ENCODE data around the gene USP32. TPM values are rescaled to one million over a fixed set of nuclear protein-coding genes. Genes with fewer than 3 reads are reported as not detected.
"Not testable (repeated sequence)": the region's sequence is repeated elsewhere in the genome, so short reads cannot be mapped to it uniquely, and the experiment has no call there.

Gene USP32
- total and polyA plus RNA-seq, 2 donors (not counting 3 experiments of a cell fraction or from before 2014, with no cell fraction given), result 15.7 to 52.9 TPM

DNA sequence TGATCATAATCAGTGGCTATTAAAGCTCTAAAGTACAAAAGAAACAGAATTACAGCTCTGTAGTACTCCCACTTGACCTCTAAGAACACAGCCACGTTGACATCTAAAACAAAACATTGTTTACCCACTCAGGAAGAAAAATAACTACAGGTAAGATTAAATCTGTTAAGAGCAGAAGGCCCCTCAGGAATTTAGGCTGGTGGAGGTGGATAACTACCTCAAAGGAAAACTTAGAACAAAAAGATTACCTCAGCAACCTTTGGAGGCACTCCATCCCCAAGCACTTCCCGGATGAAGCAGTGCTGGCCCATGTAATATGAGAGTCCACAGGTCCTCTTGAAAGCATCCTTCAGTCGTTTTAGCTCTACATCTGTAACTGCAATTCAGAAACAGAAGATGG, 46.7 kb downstream of the USP32 start:
- Histone ChIP-seq H3K9me1 (replicated peaks; ENCODE audit: control insufficient read depth, extremely low read depth, insufficient read depth, low read length) (peaks cover under 1% of the 10 kb centered on the region), H3K27me3 (ENCODE audit: control insufficient read depth in 2 of 2, insufficient read depth in 2 of 2, low read length in 2 of 2) (no peaks in the 10 kb centered on the region), H3K9ac (replicated peaks; ENCODE audit: extremely low read depth, insufficient read depth, low read length) (no peak overlapping the region), H3K79me2 (ENCODE audit: control insufficient read depth, insufficient read depth, low read length) (peaks cover 10% of the 10 kb centered on the region), H3K9me3 (replicated peaks; ENCODE audit: control insufficient read depth, insufficient read depth, low read length) (no peaks in the 10 kb centered on the region), H3K36me3 (ENCODE audit: control insufficient read depth in 2 of 2, extremely low read depth in 1 of 2, insufficient read depth in 2 of 2, low read length in 2 of 2) (peaks cover 0 to 6% of the 10 kb centered on the region in 2 experiments), H3K4me2 (ENCODE audit: insufficient read depth, low read length) (no peak overlapping the region), H3K4me3 (replicated peaks in 1 of 3; ENCODE audit: insufficient read depth in 1 of 3, low read depth in 1 of 3, low read length in 3 of 3) (no peak overlapping the region), H4K20me1 (replicated peaks; ENCODE audit: control insufficient read depth, extremely low read depth, insufficient read depth, low read length) (no peaks in the 10 kb centered on the region), H3K27ac (ENCODE audit: insufficient read depth, low read depth, low read length) (no peak overlapping the region), H3K4me1 (ENCODE audit: control insufficient read depth, extremely low read depth, insufficient read depth, low read length) (no peaks in the 10 kb centered on the region), H2AFZ (ENCODE audit: low read depth, low read length) (no peak overlapping the region)
- dilution Hi-C loops (cut with MboI; ENCODE audit: extremely low pct_ligation_motif_present, low sequenced_read_pairs), result no loop called here
- CTCF ChIA-PET, result interaction anchor here (1.0 kb wide), 1 partner anchor 113 kb away, joined by 3 read pairs; no protein-coding TSS in a partner anchor
- POLR2A ChIA-PET, result no interaction called here
- no TSS peak for BruUV-seq (replicated peaks)
- intact Hi-C loops (cut with micrococcal nuclease), result no loop called here
- DNase-seq (ENCODE audit: low read depth, low spot score), result no peak
- TF ChIP-seq EZH2 (IDR thresholded peaks at IDR 0.05; ENCODE audit: borderline replicate concordance, low read depth, low read length, severe bottlenecking) (no peak), FOS (IDR thresholded peaks at IDR 0.05; ENCODE audit: borderline replicate concordance, insufficient read depth, low read length) (no peak), JUN (IDR thresholded peaks at IDR 0.05; ENCODE audit: borderline replicate concordance, insufficient read depth, insufficient read length, low read depth) (no peak), GATA2 (IDR thresholded peaks at IDR 0.05; ENCODE audit: insufficient read depth, insufficient read length, low read depth, low read length) (no peak), MYC (IDR thresholded peaks at IDR 0.05; ENCODE audit: low read depth, low read length) (no peak), POLR2A (IDR thresholded peaks at IDR 0.05; ENCODE audit: low read depth, low read length) (no peak), POLR2AphosphoS5 (IDR thresholded peaks at IDR 0.05; ENCODE audit: insufficient read depth, low read depth, low read length) (no peak)
- TF ChIP-seq, protein P1, sequence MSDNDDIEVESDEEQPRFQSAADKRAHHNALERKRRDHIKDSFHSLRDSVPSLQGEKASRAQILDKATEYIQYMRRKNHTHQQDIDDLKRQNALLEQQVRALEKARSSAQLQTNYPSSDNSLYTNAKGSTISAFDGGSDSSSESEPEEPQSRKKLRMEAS (IDR thresholded peaks at IDR 0.05; ENCODE audit: insufficient read depth, insufficient read length), result no peak
- TF ChIP-seq, protein P2, sequence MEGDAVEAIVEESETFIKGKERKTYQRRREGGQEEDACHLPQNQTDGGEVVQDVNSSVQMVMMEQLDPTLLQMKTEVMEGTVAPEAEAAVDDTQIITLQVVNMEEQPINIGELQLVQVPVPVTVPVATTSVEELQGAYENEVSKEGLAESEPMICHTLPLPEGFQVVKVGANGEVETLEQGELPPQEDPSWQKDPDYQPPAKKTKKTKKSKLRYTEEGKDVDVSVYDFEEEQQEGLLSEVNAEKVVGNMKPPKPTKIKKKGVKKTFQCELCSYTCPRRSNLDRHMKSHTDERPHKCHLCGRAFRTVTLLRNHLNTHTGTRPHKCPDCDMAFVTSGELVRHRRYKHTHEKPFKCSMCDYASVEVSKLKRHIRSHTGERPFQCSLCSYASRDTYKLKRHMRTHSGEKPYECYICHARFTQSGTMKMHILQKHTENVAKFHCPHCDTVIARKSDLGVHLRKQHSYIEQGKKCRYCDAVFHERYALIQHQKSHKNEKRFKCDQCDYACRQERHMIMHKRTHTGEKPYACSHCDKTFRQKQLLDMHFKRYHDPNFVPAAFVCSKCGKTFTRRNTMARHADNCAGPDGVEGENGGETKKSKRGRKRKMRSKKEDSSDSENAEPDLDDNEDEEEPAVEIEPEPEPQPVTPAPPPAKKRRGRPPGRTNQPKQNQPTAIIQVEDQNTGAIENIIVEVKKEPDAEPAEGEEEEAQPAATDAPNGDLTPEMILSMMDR (IDR thresholded peaks at IDR 0.05; ENCODE audit: extremely low read depth in 1 of 2, insufficient read depth in 1 of 2, low read depth in 1 of 2, low read length in 2 of 2), result no peak
- no peak for FAIRE-seq

DNA sequence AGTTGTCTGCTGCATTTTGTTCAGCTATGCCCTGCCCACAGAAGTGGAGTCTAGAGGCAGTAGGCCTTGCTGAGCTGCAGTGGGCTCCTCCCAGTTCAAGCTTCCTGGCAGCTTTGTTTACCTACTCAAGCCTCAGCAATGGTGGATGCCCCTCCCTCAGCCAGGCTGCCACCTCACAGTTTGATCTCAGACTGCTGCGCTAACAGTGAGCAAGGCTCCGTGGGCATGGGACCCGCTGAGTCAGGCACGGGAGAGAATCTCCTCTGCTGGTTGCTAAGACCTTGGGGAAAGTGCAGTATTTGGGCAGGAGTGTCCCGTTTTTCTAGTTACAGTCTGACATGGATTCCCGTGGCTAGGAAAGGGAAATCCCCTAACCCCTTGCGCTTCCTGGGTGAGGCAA, 49.4 kb downstream of the USP32 start:
- FAIRE-seq; H3K4me3 ChIP-seq (replicated peaks in 1 of 3; ENCODE audit: insufficient read depth in 1 of 3, low read depth in 1 of 3, low read length in 3 of 3); H3K9ac ChIP-seq (replicated peaks; ENCODE audit: extremely low read depth, insufficient read depth, low read length); H3K36me3 ChIP-seq (ENCODE audit: control insufficient read depth in 2 of 2, extremely low read depth in 1 of 2, insufficient read depth in 2 of 2, low read length in 2 of 2); H3K27ac ChIP-seq (ENCODE audit: insufficient read depth, low read depth, low read length); H2AFZ ChIP-seq (ENCODE audit: low read depth, low read length); POLR2A ChIA-PET; BruUV-seq (replicated peaks); H3K79me2 ChIP-seq (ENCODE audit: control insufficient read depth, insufficient read depth, low read length); H3K9me1 ChIP-seq (replicated peaks; ENCODE audit: control insufficient read depth, extremely low read depth, insufficient read depth, low read length); H3K4me2 ChIP-seq (ENCODE audit: insufficient read depth, low read length); H3K27me3 ChIP-seq (ENCODE audit: control insufficient read depth in 2 of 2, insufficient read depth in 2 of 2, low read length in 2 of 2); intact Hi-C loops (cut with micrococcal nuclease); H3K4me1 ChIP-seq (ENCODE audit: control insufficient read depth, extremely low read depth, insufficient read depth, low read length); H4K20me1 ChIP-seq (replicated peaks; ENCODE audit: control insufficient read depth, extremely low read depth, insufficient read depth, low read length); H3K9me3 ChIP-seq (replicated peaks; ENCODE audit: control insufficient read depth, insufficient read depth, low read length); DNase-seq (ENCODE audit: low read depth, low spot score); dilution Hi-C loops (cut with MboI; ENCODE audit: extremely low pct_ligation_motif_present, low sequenced_read_pairs): not testable (repeated sequence)
- CTCF ChIA-PET, result interaction anchor here (1.1 kb wide), 1 partner anchor 49 kb away, joined by 3 read pairs; no protein-coding TSS in a partner anchor

Data from endothelial cell of umbilical vein (primary cell).